Memory B cell (primary cell): ENCODE measurements around the gene CABP7.
"Not testable (repeated sequence)": the region's sequence is repeated elsewhere in the genome, so short reads cannot be mapped to it uniquely, and the experiment has no call there.

Experiments used
- ATAC-seq: fragments of 150-1000 bp; cut with Tn5 transposase; 2 replicates; pipeline ENCODE4 v1.10.0; 2021; ENCODE audit warnings: low read depth, mild to moderate bottlenecking, moderate library complexity
- DNase-seq, 2 donors: peaks; one replicate each; pipeline ENCODE4 v3.0.0; 2022; ENCODE audit warnings: low spot score in 2 of 2
- H3K27ac Mint-ChIP-seq: one replicate; pipeline ENCODE4 v1.8.0; 2022; ENCODE audit warnings: mild to moderate bottlenecking, moderate library complexity, mixed read lengths
- H3K27me3 Mint-ChIP-seq: one replicate; pipeline ENCODE4 v1.8.0; 2022; ENCODE audit warnings: mixed read lengths
- H3K36me3 Mint-ChIP-seq: one replicate; pipeline ENCODE4 v1.8.0; 2022; ENCODE audit warnings: mild to moderate bottlenecking, mixed read lengths
- H3K4me1 Mint-ChIP-seq: one replicate; pipeline ENCODE4 v1.8.0; 2022; ENCODE audit warnings: mixed read lengths
- H3K4me3 Mint-ChIP-seq: one replicate; pipeline ENCODE4 v1.8.0; 2022; ENCODE audit warnings: mild to moderate bottlenecking, moderate library complexity, mixed read lengths
- H3K9me3 Mint-ChIP-seq: one replicate; pipeline ENCODE4 v1.8.0; 2022; ENCODE audit warnings: mixed read lengths

Gene CABP7

DNA sequence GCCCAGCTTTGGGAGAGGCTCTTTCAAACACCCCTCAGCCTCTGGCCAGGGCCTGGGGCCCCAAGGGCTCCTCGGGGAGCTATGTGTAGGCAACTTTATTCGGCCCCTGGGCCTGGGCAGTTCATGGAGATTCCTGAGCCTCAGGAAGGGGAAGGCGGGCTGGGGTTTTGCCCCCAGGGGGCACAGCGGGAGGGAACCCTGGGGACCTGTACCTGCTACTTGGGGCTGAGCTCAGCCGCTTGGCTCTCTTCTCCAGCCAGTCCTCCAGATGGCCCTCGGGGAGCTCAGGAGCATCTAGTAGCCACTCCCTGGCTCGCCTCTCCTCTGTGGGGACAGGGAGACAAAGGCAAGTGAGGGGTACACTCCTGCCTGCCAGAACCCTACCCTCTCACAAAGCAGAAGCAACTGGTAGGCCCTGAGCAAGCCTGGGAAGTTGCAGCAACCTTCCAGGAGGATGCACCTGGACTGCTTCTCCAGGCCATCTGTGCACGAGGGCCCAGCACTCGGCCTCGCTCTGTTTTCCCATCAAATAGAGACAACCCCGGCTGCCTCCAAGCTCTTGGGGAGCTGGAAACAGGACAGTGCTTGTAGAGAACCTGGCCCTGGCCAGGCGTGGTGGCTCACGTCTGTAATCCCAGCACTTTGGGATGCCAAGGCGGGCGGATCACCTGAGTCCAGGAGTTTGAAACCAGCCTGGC lies 18.5 kb downstream of the CABP7 start:
- H3K4me1 Mint-ChIP-seq, result no peaks in the 10 kb centered on the region
- peaks cover 29% of the 10 kb centered on the region for H3K36me3 Mint-ChIP-seq
- H3K4me3 Mint-ChIP-seq, result no peak overlapping the region
- H3K9me3 Mint-ChIP-seq, result no peaks in the 10 kb centered on the region
- no peak for ATAC-seq
- H3K27me3 Mint-ChIP-seq, result no peaks in the 10 kb centered on the region
- DNase-seq, result no peak
- no peak overlapping the region for H3K27ac Mint-ChIP-seq

DNA sequence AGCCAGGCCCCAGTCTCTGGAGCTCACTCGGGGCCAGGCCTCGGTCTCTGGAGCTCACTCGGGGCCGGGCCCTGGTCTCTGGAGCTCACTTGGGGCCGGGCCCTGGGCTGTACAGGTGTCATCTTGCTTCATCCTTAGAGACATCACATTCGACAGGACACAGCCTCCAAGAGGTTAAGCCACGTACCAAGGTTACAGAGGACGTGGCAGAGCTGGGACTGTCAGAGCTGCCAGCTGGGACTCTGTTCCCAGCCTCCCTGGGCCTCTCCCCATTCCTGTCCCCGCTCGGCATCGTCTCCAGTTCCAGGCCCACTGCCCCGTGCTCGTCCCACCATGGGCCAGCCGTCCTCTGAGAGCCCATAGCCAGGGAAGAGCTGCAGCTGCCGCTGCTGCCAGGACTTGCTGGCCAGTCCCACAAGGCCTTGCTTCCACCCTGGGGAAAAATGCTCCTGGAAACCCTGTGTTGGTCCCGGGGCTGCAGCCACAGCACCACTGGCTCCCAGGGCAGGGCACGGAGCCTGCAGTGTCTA lies 19.6 kb downstream of the CABP7 start:
- no peaks in the 10 kb centered on the region for H3K4me1 Mint-ChIP-seq
- H3K36me3 Mint-ChIP-seq, result peaks cover 28% of the 10 kb centered on the region
- no peaks in the 10 kb centered on the region for H3K27me3 Mint-ChIP-seq
- DNase-seq (no peak), ATAC-seq (no peak)
- H3K9me3 Mint-ChIP-seq, result no peaks in the 10 kb centered on the region
- no peak overlapping the region for H3K4me3 Mint-ChIP-seq
- H3K27ac Mint-ChIP-seq, result no peak overlapping the region

GRCh38 chr22:29740216-29740615 lies 20.4 kb downstream of the CABP7 start:
- H3K4me3 Mint-ChIP-seq, result no peak overlapping the region
- peaks cover 29% of the 10 kb centered on the region for H3K36me3 Mint-ChIP-seq
- ATAC-seq, result no peak
- no peak overlapping the region for H3K27ac Mint-ChIP-seq
- no peaks in the 10 kb centered on the region for H3K9me3 Mint-ChIP-seq
- H3K4me1 Mint-ChIP-seq, result no peaks in the 10 kb centered on the region
- no peak for DNase-seq
- H3K27me3 Mint-ChIP-seq, result no peaks in the 10 kb centered on the region

GRCh38 chr22:29741926-29742325 lies 22.1 kb downstream of the CABP7 start:
- Mint-ChIP-seq H3K36me3 (peaks cover 37% of the 10 kb centered on the region), H3K27ac (no peak overlapping the region)
- ATAC-seq, result no peak

GRCh38 chr22:29742326-29742725 lies 22.5 kb downstream of the CABP7 start:
- no peaks in the 10 kb centered on the region for H3K27me3 Mint-ChIP-seq
- no peak overlapping the region for H3K27ac Mint-ChIP-seq
- no peak overlapping the region for H3K4me3 Mint-ChIP-seq
- H3K36me3 Mint-ChIP-seq, result peaks cover 34% of the 10 kb centered on the region
- peaks cover 2% of the 10 kb centered on the region for H3K4me1 Mint-ChIP-seq
- ATAC-seq, result no peak
- no peak for DNase-seq
- no peaks in the 10 kb centered on the region for H3K9me3 Mint-ChIP-seq

More at GRCh38 chr22:29741926-29742325, 22.1 kb downstream of the CABP7 start:
- Mint-ChIP-seq H3K4me1 (peaks cover 2% of the 10 kb centered on the region), H3K4me3 (no peak overlapping the region), H3K27me3 (no peaks in the 10 kb centered on the region), H3K9me3 (no peaks in the 10 kb centered on the region)
- DNase-seq, result no peak

- ATAC-seq (no peak), DNase-seq (no peak)
- Mint-ChIP-seq H3K27me3 (no peaks in the 10 kb centered on the region), H3K27ac (no peak overlapping the region), H3K4me3 (no peak overlapping the region), H3K4me1 (peaks cover 8% of the 10 kb centered on the region), H3K9me3 (no peaks in the 10 kb centered on the region), H3K36me3 (peaks cover 40% of the 10 kb centered on the region)
Measured at GRCh38 chr22:29744902-29745301, 25.1 kb downstream of the CABP7 start.

- Mint-ChIP-seq H3K36me3 (peaks cover 34% of the 10 kb centered on the region), H3K27me3 (no peaks in the 10 kb centered on the region), H3K9me3 (no peaks in the 10 kb centered on the region), H3K4me3 (no peak overlapping the region), H3K4me1 (peaks cover 8% of the 10 kb centered on the region), H3K27ac (no peak overlapping the region)
- DNase-seq (no peak), ATAC-seq (no peak)
Measured at GRCh38 chr22:29747832-29748231, 28.0 kb downstream of the CABP7 start.

- H3K36me3 Mint-ChIP-seq, result peaks cover 31% of the 10 kb centered on the region
- DNase-seq, result no peak
- no peaks in the 10 kb centered on the region for H3K9me3 Mint-ChIP-seq
- peaks cover 8% of the 10 kb centered on the region for H3K4me1 Mint-ChIP-seq
- no peak for ATAC-seq
- no peaks in the 10 kb centered on the region for H3K27me3 Mint-ChIP-seq
- H3K27ac Mint-ChIP-seq, result no peak overlapping the region
- H3K4me3 Mint-ChIP-seq, result no peak overlapping the region
Measured at GRCh38 chr22:29748248-29748893, 28.6 kb downstream of the CABP7 start.

DNA sequence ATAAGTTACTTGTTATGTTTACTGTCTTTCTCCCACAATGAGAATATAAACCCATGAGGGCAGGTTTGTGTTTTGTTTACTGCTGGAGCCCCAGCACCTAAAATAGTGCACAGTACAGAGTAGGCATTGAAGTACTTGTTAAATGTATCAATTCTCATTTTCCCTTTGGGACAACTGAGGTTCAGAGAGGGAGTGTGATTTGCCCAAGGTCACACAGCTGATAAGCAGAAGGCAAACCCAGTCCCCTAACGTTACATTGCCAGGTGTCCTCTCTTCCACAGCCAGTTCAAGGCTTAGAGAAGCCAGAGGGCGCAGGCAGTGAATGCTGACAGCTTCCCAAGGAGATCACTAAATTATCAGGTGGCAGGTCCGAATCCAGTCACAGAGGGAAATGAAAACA lies 30.2 kb downstream of the CABP7 start:
- H3K27me3 Mint-ChIP-seq, result no peaks in the 10 kb centered on the region
- H3K36me3 Mint-ChIP-seq, result peaks cover 26% of the 10 kb centered on the region
- H3K4me3 Mint-ChIP-seq, result no peak overlapping the region
- no peaks in the 10 kb centered on the region for H3K9me3 Mint-ChIP-seq
- no peak for ATAC-seq
- no peak for DNase-seq
- H3K27ac Mint-ChIP-seq, result no peak overlapping the region
- H3K4me1 Mint-ChIP-seq, result peaks cover 9% of the 10 kb centered on the region

GRCh38 chr22:29750559-29751538 lies 31.0 kb downstream of the CABP7 start:
- no peaks in the 10 kb centered on the region for H3K9me3 Mint-ChIP-seq
- H3K4me3 Mint-ChIP-seq, result no peak overlapping the region
- no peak overlapping the region for H3K27ac Mint-ChIP-seq
- no peak for ATAC-seq
- peaks cover 21% of the 10 kb centered on the region for H3K36me3 Mint-ChIP-seq
- H3K4me1 Mint-ChIP-seq, result peaks cover 15% of the 10 kb centered on the region
- no peaks in the 10 kb centered on the region for H3K27me3 Mint-ChIP-seq
- no peak for DNase-seq

DNA sequence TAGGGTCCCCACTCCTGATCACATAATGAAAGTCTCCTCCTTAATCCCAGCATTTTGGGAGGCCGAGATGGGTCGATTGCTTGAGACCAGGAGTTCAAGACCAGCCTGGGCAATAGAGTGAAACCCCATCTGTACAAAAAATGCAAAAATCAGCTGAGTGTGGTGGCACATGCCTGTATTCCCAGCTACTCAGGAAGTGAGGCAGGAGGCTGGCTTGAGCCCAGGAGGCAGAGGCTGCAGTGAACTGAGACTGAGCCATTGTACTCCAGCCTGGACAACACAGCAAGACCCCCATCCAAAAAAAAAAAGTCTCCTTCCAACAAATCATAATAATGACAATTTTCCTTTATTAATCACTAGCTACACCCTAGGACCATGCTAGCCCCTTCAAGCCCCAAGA lies 31.9 kb downstream of the CABP7 start:
- no peaks in the 10 kb centered on the region for H3K27me3 Mint-ChIP-seq
- peaks cover 19% of the 10 kb centered on the region for H3K36me3 Mint-ChIP-seq
- no peaks in the 10 kb centered on the region for H3K9me3 Mint-ChIP-seq
- peaks cover 15% of the 10 kb centered on the region for H3K4me1 Mint-ChIP-seq
- no peak overlapping the region for H3K4me3 Mint-ChIP-seq
- H3K27ac Mint-ChIP-seq, result no peak overlapping the region
- DNase-seq, result no peak
- no peak for ATAC-seq

DNA sequence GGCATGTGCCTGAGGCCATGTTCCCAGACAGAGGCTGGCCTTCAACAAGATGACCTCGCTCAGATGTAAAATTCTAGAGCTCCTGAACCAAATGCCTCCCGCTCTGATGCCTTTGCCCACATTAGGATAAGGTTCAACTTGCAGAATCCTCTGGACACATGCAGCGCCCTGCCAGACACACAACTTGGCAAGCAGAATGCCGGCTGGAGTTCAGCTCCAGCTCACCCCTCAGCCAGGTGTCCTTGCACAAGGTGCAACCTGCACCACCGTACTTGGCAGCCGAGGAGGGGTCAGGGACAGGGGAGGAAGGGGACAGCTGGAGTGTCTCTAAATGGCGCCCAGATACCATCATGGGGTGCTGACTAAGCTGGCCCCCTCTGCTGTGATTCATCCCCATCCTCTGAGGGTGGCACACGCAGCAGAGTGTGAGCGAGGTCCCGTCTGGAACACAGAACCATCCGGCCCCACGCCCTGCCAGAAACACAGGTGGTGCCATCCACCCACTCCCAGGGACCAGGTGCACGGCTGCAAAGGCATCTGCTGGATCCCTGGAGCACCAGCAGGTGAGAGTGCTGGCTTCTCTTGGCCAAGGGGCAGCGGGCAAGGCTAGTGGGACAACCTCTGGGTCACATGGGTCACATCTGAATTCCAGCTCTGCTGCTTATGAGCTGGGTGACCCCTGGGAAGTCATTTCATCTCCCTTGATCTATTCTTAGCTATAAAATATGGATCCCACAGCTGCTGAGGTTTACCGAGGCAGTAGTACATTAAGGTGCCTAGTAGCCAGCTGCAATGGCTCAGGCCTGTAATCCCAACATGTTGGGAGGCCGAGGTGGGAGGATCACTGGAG lies 34.2 kb downstream of the CABP7 start:
- H3K4me3 Mint-ChIP-seq, result no peak overlapping the region
- H3K27ac Mint-ChIP-seq, result no peak overlapping the region
- peaks cover 15% of the 10 kb centered on the region for H3K4me1 Mint-ChIP-seq
- no peak for DNase-seq
- peaks cover 8% of the 10 kb centered on the region for H3K36me3 Mint-ChIP-seq
- no peaks in the 10 kb centered on the region for H3K9me3 Mint-ChIP-seq
- H3K27me3 Mint-ChIP-seq, result no peaks in the 10 kb centered on the region
- no peak for ATAC-seq

DNA sequence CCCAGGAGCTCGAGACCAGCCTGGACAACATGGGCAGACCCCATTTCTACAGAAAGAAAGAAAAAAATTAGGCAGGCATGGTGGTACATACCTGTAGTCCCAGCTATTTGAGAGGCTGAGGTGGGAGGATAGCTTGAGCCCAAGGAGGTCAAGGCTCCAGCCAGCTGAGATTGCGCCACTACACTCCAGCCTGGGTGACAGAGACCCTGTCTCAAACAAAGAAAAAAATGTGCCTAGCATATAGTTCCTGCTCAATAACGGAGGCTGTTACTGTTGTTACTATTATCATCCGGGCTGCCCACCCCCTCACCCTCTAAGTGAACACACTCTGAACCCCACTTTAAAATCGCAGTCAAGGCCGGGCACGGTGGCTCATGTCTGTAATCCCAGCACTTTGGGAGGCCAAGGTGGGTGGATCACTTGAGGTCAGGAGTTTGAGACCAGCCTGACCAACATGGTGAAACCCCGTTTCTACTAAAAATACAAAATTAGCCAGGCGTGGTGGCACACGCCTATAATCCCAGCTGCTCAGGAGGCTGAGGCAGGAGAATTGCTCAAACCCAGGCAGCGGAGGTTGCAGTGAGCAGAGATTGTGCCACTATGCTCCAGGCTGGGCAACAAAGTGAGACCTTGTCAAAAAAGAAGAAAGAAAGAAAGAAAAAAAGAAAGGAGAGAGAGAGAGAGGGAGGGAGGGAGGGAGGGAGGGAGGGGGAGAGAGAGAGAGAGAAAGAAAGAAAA lies 35.0 kb downstream of the CABP7 start:
- not testable (repeated sequence) for H3K4me1 Mint-ChIP-seq, H3K27me3 Mint-ChIP-seq, H3K4me3 Mint-ChIP-seq, DNase-seq, H3K27ac Mint-ChIP-seq, H3K36me3 Mint-ChIP-seq, H3K9me3 Mint-ChIP-seq, ATAC-seq
